T47D (cell line): Measurements from ENCODE around the gene NMUR1.

Experiments used
- DNase-seq, 2 experiments: peaks; one replicate each; pipeline versions ENCODE4 v3.0.0 to v3.0.0-alpha.2; 2011 to 2012; ENCODE audit warnings: low read depth in 1 of 2, low spot score in 1 of 2
- JUND ChIP-seq: IDR thresholded peaks from 2 replicates; pipeline ENCODE4 v1.6.1; 2012; ENCODE audit warnings: low read depth
- in situ Hi-C: cut with HindIII; loops from 2 replicates; pipeline ENCODE4 v1.10.0; 2016; ENCODE audit warnings: low sequenced_read_pairs, low pct_unique_long_range_greater_than_20kb

The NMUR1 gene

GRCh38 chr2:231483398-231484329 lies 46.6 kb downstream of the NMUR1 start:
- no peak for DNase-seq
- in situ Hi-C loops: no loop called here

DNA sequence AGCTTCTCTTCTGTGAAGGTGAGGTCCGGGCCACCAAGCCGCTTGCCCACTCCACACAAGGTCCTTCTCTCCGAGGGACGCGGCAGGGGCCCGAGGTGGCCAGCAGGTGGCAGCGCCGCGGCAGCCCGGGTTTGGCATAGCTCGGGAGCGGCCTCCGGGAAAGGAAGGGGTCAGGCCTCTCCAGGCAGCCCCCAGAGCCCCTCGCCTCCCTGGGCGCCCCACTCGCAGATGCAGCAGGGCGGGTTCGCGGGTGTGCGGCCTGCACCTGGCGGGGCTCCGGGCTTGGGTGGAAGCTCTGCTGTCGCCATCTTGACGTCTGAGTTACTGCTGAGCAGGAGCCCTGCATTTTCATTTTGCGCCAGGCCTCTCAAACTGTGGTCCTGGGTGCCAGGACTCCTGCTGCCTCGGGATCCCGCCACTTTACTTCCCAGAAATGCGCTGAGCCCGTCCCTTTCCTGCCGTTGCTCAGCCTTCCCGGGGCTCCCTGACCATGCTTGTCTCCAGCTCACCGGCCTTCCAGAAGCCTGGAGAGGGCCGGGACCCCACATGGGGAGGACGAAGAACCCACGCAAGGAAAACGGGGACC lies 47.3 kb downstream of the NMUR1 start:
- in situ Hi-C loops: no loop called here
- peak; percentile 73 to 74 for DNase-seq
- TF ChIP-seq JUND: no peak

More at GRCh38 chr2:231483398-231484329, 46.6 kb downstream of the NMUR1 start:
- TF ChIP-seq JUND: no peak

- in situ Hi-C loops: no loop called here
- TF ChIP-seq JUND: no peak
- DNase-seq: no peak
Observed at GRCh38 chr2:231480781-231481180, 49.5 kb downstream of the NMUR1 start.

GRCh38 chr2:231479455-231479854 lies 50.8 kb downstream of the NMUR1 start:
- DNase-seq: no peak
- in situ Hi-C loops: no loop called here
- TF ChIP-seq JUND: no peak

DNA sequence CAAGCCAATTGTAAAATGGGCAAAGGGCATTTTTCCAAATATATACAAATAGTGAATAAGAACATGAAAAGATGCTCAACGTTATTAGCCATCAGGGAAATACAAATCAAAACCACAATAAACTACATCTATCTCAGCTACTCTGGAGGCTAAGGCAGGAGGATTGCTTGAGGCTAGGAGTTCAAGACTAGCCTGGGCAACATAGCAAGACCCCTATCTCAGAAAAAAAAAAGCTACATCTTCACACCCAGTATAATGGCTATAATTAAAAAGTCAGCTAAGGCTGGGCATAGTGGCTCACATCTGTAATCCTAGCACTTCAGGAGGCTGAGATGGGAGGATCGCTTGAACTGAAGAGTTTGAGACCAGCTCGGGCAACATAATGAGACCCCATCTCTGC lies 53.3 kb downstream of the NMUR1 start:
- TF ChIP-seq JUND: no peak

GRCh38 chr2:231475965-231476364 lies 54.3 kb downstream of the NMUR1 start:
- no peak for TF ChIP-seq JUND
- in situ Hi-C loops: no loop called here
- no peak for DNase-seq

More for the DNA sequence above, 53.3 kb downstream of the NMUR1 start:
- in situ Hi-C loops: no loop called here
- no peak for DNase-seq
